ENCODE results near the gene COL11A2. TPM values are rescaled to one million over a fixed set of nuclear protein-coding genes. Genes with fewer than 3 reads are reported as not detected.

COL11A2 gene
- polyA plus RNA-seq, 1 of the 3 experiments (the other 2 are of a cell fraction): 0.99 TPM

GRCh38 chr6:33211666-33212422 is 19.6 kb upstream of the COL11A2 start:
- 85% methylated on average over 9 of the region's 18 CpGs for WGBS (ENCODE audit: low lambda C conversion rate)
- H3K79me2 ChIP-seq (ENCODE audit: insufficient read depth): peaks cover 14% of the 10 kb centered on the region; the same call in 1 of the 2 replicates
- TF ChIP-seq ELF1 (IDR thresholded peaks at IDR 0.05) (no peak), CTCF (IDR thresholded peaks at IDR 0.05) (no peak), EZH2phosphoT487 (IDR thresholded peaks at IDR 0.05; ENCODE audit: borderline replicate concordance, low read depth) (no peak), SMC3 (IDR thresholded peaks at IDR 0.05; ENCODE audit: low read depth, low read length) (no peak), TCF12 (IDR thresholded peaks at IDR 0.05) (no peak), EP300 (IDR thresholded peaks at IDR 0.05; ENCODE audit: borderline replicate concordance in 1 of 2, low read depth in 1 of 2, low read length in 1 of 2) (no peak), FOXJ3 (CRISPR knock-in tag; IDR thresholded peaks at IDR 0.05) (no peak), TEAD4 (IDR thresholded peaks at IDR 0.05; ENCODE audit: borderline replicate concordance, insufficient read depth) (no peak), MXI1 (IDR thresholded peaks at IDR 0.05; ENCODE audit: low read depth, low read length) (no peak), USF1 (IDR thresholded peaks at IDR 0.05; ENCODE audit: borderline replicate concordance, low read depth) (no peak), RAD21 (IDR thresholded peaks at IDR 0.05; ENCODE audit: low read length) (no peak), TAF1 (IDR thresholded peaks at IDR 0.05; ENCODE audit: borderline replicate concordance, low read depth, low read length) (no peak), YY1 (IDR thresholded peaks at IDR 0.05; ENCODE audit: low read depth) (no peak), RCOR1 (IDR thresholded peaks at IDR 0.05; ENCODE audit: low read length) (no peak), GATA2 (CRISPR knock-in tag; IDR thresholded peaks at IDR 0.05) (no peak)
- H3K27ac ChIP-seq (ENCODE audit: low read depth in 2 of 2, low read length in 1 of 2): no peak overlapping the region
- no peaks in the 10 kb centered on the region for H4K20me1 ChIP-seq (ENCODE audit: insufficient read depth)
- no peaks in the 10 kb centered on the region for H3K9me2 ChIP-seq
- POLR2A ChIA-PET: interaction anchor here (1.0 to 1.4 kb wide), 2 partner anchors 17 to 60 kb away, joined by 3 to 4 read pairs; partner anchors contain the start of genes RPS18 and VPS52
- H3K36me3 ChIP-seq (replicated peaks in 1 of 2; ENCODE audit: control insufficient read depth in 1 of 2, insufficient read depth in 2 of 2, low read length in 1 of 2): peaks cover 10 to 19% of the 10 kb centered on the region in 2 experiments
- H3F3A ChIP-seq (replicated peaks; ENCODE audit: insufficient read depth): peaks cover 3% of the 10 kb centered on the region
- DNase-seq: peak; percentile 10
- H3K4me2 ChIP-seq: no peak overlapping the region
- H3K4me1 ChIP-seq (ENCODE audit: control insufficient read depth in 1 of 2, insufficient read depth in 2 of 2, low read depth in 1 of 2, low read length in 1 of 2): peaks cover 4 to 31% of the 10 kb centered on the region in 2 experiments; a peak in 3 of 4 replicates
- H3K9me3 ChIP-seq: no peaks in the 10 kb centered on the region
- no peak overlapping the region for H3K4me3 ChIP-seq (ENCODE audit: low read depth in 2 of 2, low read length in 1 of 2)
- no peak overlapping the region for H3K9ac ChIP-seq
- no peaks in the 10 kb centered on the region for H3K27me3 ChIP-seq (ENCODE audit: insufficient read depth)
- no peak overlapping the region for H2AFZ ChIP-seq (ENCODE audit: low read depth)
- CTCF ChIA-PET: interaction anchor here (0.6 to 3.5 kb wide), 5 partner anchors 20 to 50 kb away, joined by 3 to 14 read pairs (median 4); no protein-coding TSS in a partner anchor

Measured in SK-N-SH (cell line).